Hair follicular keratinocyte (primary cell): Measurements from ENCODE around the gene CASP3. TPM values are rescaled to one million over a fixed set of nuclear protein-coding genes. Genes with fewer than 3 reads are reported as not detected.

Experiments used
- total RNA-seq: library from RNA; depleted of rRNA; stranded (reverse); fragments of >200 nt; gene quantifications from 2 replicates; pipeline ENCODE4 v1.2.3, GENCODE V29; 2015

The CASP3 gene
- total RNA-seq, result 42.1 and 43.2 TPM in 2 replicates

DNA sequence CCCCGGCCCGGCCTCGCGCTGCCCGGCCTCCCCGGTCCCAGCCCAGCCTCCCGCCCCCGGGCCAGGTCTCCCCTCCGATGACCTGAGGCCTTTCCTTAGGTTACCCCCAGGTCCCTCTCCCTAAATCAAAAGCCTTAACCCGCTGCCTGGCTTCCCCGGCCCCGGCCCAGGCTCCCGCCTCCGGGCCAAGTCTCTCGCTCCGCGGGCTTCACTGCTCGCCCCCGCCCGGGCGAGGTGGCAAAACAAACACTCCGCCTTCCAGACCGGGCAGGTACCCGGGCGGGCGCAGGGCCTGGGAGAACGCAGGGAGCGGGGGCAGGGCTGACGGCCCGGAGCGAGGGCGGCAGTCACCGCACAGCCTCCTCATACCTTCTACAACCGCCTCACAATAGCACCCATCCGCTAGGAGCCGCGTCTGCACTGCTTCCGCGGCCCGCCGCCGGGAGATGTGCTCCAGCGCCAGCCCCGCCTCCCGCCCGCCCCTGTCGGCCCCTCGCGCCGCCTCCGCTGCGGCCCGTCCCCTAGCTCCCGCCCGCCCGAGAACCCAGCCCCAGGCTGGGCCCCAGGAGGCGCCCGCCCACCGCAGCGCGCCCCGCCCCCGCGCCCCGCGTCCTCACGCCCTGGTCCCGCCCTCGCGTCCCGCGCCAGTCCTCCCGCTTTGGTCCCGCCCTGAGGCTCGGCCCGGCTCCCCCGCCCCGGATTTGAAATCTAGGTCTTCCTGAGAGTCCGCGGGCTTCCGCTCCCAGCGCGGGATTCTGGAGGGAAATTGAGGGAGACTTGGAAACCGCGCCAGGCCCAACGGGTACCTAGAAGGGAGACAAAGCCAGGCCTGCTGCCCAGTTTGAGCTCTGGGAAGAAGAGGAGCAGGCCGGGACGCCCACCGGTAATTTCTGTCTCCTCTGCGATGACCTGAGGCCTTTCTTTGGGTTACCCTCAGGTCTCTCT lies at the start of gene CASP3, which contains the start of gene PRIMPOL:
Gene CASP3, minus strand, starts transcription at position 422 of the 945 bp plus-strand sequence. CDS start 10,994 bp downstream, outside the sequence.
Gene PRIMPOL, plus strand, starts transcription at position 713 of the 945 bp plus-strand sequence. CDS start 7,403 bp downstream, outside the sequence.

Other genes starting within 250 kb of the CASP3 start
- 24.0 and 26.0 TPM in 2 replicates for gene IRF2, start 174.9 kb downstream of the CASP3 start, total RNA-seq
- gene PRIMPOL, start 291 bp upstream of the CASP3 start, total RNA-seq, result 14.4 and 20.0 TPM in 2 replicates
- 15.5 and 31.4 TPM in 2 replicates for gene CENPU, start 84.6 kb upstream of the CASP3 start, total RNA-seq
- gene ACSL1, start 176.5 kb upstream of the CASP3 start, total RNA-seq, result 5.7 and 11.4 TPM in 2 replicates